ENCODE measurements around the gene SNORC. TPM values are rescaled to one million over a fixed set of nuclear protein-coding genes. Genes with fewer than 3 reads are reported as not detected.

Gene SNORC
- total and polyA plus RNA-seq, 4 donors: 2.4 to 12.3 (median 6.6) TPM

- no peaks in the 10 kb centered on the region for H3K27me3 ChIP-seq (ENCODE audit: control insufficient read depth in 4 of 4, insufficient read depth in 4 of 4, low read length in 3 of 4)
- no peak overlapping the region for H3K27ac ChIP-seq (ENCODE audit: low read depth in 1 of 2, low read length in 2 of 2)
- no peaks in the 10 kb centered on the region for H3K9me3 ChIP-seq (ENCODE audit: control insufficient read depth in 4 of 4, low read length in 3 of 4)
- H3K4me1 ChIP-seq (ENCODE audit: control insufficient read depth in 4 of 4, insufficient read depth in 4 of 4, low read length in 3 of 4): no peaks in the 10 kb centered on the region
- TF ChIP-seq HNF4A (conservative IDR thresholded peaks at IDR 0.05): no peak
- no peak for TF ChIP-seq NR2F2 (IDR thresholded peaks at IDR 0.05)
- no peak for TF ChIP-seq CTCF (IDR thresholded peaks at IDR 0.05; ENCODE audit: low read depth, low read length, missing input control)
- TF ChIP-seq ZBTB33 (IDR thresholded peaks at IDR 0.05): no peak
- TF ChIP-seq JUND (IDR thresholded peaks at IDR 0.05): no peak
- TF ChIP-seq HNF4G (IDR thresholded peaks at IDR 0.05): no peak
- no peak for TF ChIP-seq GABPA (IDR thresholded peaks at IDR 0.05 in 1 of 2, conservative IDR thresholded peaks at IDR 0.05 in 1 of 2)
- TF ChIP-seq YY1 (IDR thresholded peaks at IDR 0.05): no peak
- no peak for TF ChIP-seq RXRA (IDR thresholded peaks at IDR 0.05)
- no peak for TF ChIP-seq EGR1 (IDR thresholded peaks at IDR 0.05; ENCODE audit: low read depth in 2 of 2)
- TF ChIP-seq MAX (IDR thresholded peaks at IDR 0.05): no peak
- no peak for TF ChIP-seq REST (IDR thresholded peaks at IDR 0.05)
- no peak for TF ChIP-seq TAF1 (conservative IDR thresholded peaks at IDR 0.05)
- TF ChIP-seq FOXA1 (IDR thresholded peaks at IDR 0.05): no peak
- TF ChIP-seq RAD21 (IDR thresholded peaks at IDR 0.05): no peak
- TF ChIP-seq ATF3 (IDR thresholded peaks at IDR 0.05): no peak
- no peak for TF ChIP-seq FOXA2 (IDR thresholded peaks at IDR 0.05)
- no peak for TF ChIP-seq SP1 (IDR thresholded peaks at IDR 0.05)
- 85% methylated on average over 21 of the region's 21 CpGs for WGBS
- H3K9ac ChIP-seq (ENCODE audit: low read depth in 1 of 2, low read length in 2 of 2): no peak overlapping the region
- peak; percentile 19 for DNase-seq (ENCODE audit: low spot score)
- H3K36me3 ChIP-seq (ENCODE audit: control insufficient read depth in 4 of 4, insufficient read depth in 3 of 4, low read depth in 1 of 4, low read length in 3 of 4): peaks cover 4 to 48% (median 16%) of the 10 kb centered on the region in 4 donors
- no peak overlapping the region for H3K4me3 ChIP-seq (ENCODE audit: low read depth in 1 of 3, low read length in 3 of 3)
Measured at GRCh38 chr2:232888099-232888836, 18.2 kb downstream of the SNORC start.

All from liver (tissue), 9 donors.